Omental fat pad (tissue), 4 donors: ENCODE data around the gene AOPEP. TPM values are rescaled to one million over a fixed set of nuclear protein-coding genes. Genes with fewer than 3 reads are reported as not detected.
A peak's percentile ranks its signal among the peaks of the same experiment; 100 is the strongest.
"Not testable (repeated sequence)": the region's sequence is repeated elsewhere in the genome, so short reads cannot be mapped to it uniquely, and the experiment has no call there.

Source experiments
- ATAC-seq: fragments of 150-250 bp; one replicate; pipeline ENCODE4 v1.9.1; 2016; ENCODE audit warnings: mild to moderate bottlenecking, moderate library complexity; ENCODE audit not compliant: low FRiP score
- DNase-seq: peaks from one replicate; pipeline ENCODE4 v3.0.0-alpha.2; 2019; ENCODE audit warnings: low spot score
- CTCF ChIP-seq, 3 donors: fragments of 450-650 bp; IDR thresholded peaks; one replicate each; pipeline ENCODE4 v1.5.1; 2016 to 2017; ENCODE audit warnings: antibody characterized with exemption in 3 of 3, mild to moderate bottlenecking in 3 of 3, moderate library complexity in 2 of 3
- total RNA-seq, 4 donors: library from RNA; depleted of rRNA; stranded (reverse); fragments of >200 nt; gene quantifications; one replicate each; pipeline ENCODE4 v1.1.0, GENCODE V29; 2016

Gene AOPEP
- total RNA-seq, 4 donors from 2014 or later: 45.9 to 102 (median 55.1) TPM

- TF ChIP-seq CTCF (IDR thresholded peaks at IDR 0.05): no peak
- no peak for DNase-seq
- ATAC-seq: no peak
Observed at GRCh38 chr9:94839398-94839797, 112.9 kb downstream of the AOPEP start.

- DNase-seq: no peak
- TF ChIP-seq CTCF (IDR thresholded peaks at IDR 0.05): no peak
- no peak for ATAC-seq
Observed at GRCh38 chr9:94840738-94841137, 114.2 kb downstream of the AOPEP start.

- ATAC-seq (no peak), DNase-seq (no peak)
- TF ChIP-seq CTCF (IDR thresholded peaks at IDR 0.05): no peak
Observed at GRCh38 chr9:94843134-94843533, 116.6 kb downstream of the AOPEP start.

GRCh38 chr9:94846739-94847138, 120.2 kb downstream of the AOPEP start:
- no peak for ATAC-seq
- no peak for TF ChIP-seq CTCF (IDR thresholded peaks at IDR 0.05)
- DNase-seq: no peak

GRCh38 chr9:94847486-94847885, 121.0 kb downstream of the AOPEP start:
- ATAC-seq: peak; percentile 86
- no peak for DNase-seq
- TF ChIP-seq CTCF (IDR thresholded peaks at IDR 0.05): no peak

GRCh38 chr9:94848791-94849190, 122.3 kb downstream of the AOPEP start:
- not testable (repeated sequence) for ATAC-seq, DNase-seq

- ATAC-seq (no peak), DNase-seq (no peak)
- no peak for TF ChIP-seq CTCF (IDR thresholded peaks at IDR 0.05)
Observed at GRCh38 chr9:94850540-94851434, 124.3 kb downstream of the AOPEP start.
